HCT116 (cell line): ENCODE measurements around the gene ING3. TPM values are rescaled to one million over a fixed set of nuclear protein-coding genes. Genes with fewer than 3 reads are reported as not detected.

ENCODE experiments used
- ATAC-seq: fragments of 200-7000 bp; cut with Tn5 transposase; 2 replicates; pipeline ENCODE4 v1.9.1; 2020; ENCODE audit warnings: mild to moderate bottlenecking, moderate library complexity
- BruUV-seq: library from RNA; stranded (reverse); fragments of 400-500 nt; replicated peaks from 2 replicates; lab custom pipeline; 2021; lab: Mats Ljungman, UMichigan
- CTCF ChIA-PET: fragments of 300-600 bp; sonication (Branson Sonifier 250); formaldehyde crosslinking; loops from one replicate; lab custom pipeline; 2021; ENCODE audit warnings: antibody characterized with exemption; lab: Charles Lee
- POLR2A ChIA-PET: fragments of 300-600, 350-600 bp; sonication (Branson Sonifier 250); formaldehyde crosslinking; loops from one replicate; lab custom pipeline; 2021; ENCODE audit warnings: antibody characterized with exemption; lab: Charles Lee
- RAD21 ChIA-PET, 2 experiments: fragments of 300-600 bp; sonication (Branson Sonifier 250); formaldehyde crosslinking; loops; one replicate each; lab custom pipeline; 2023; ENCODE audit warnings: low total read pairs in 2 of 2; ENCODE audit not compliant: uncharacterized antibody in 2 of 2, unreplicated experiment in 2 of 2, low non-redundant PET in 1 of 2; lab: Charles Lee
- DNase-seq: peaks from one replicate; pipeline ENCODE4 v3.0.0-alpha.2; 2010; ENCODE audit warnings: low read depth, low spot score
- H2AFZ ChIP-seq: fragments of 200-600 bp; shearing (Covaris generic), sonication (generic); 2 replicates; pipeline ENCODE4 v1.6.1; 2017; ENCODE audit warnings: low read depth, mixed run types, mixed read lengths, antibody characterized with exemption, low read length; ENCODE audit not compliant: poor library complexity, severe bottlenecking
- H3K27ac ChIP-seq: 2 replicates; pipeline ENCODE4 v1.5.1; 2012; ENCODE audit warnings: low read depth, low read length
- H3K27me3 ChIP-seq: fragments of 200-600 bp; sonication (generic); 2 replicates; pipeline ENCODE4 v1.6.1; 2016; ENCODE audit warnings: mixed run types, low read length, mixed read lengths; ENCODE audit not compliant: insufficient read depth
- H3K36me3 ChIP-seq, 2 experiments: fragments of 200-500 bp in 1 of 2; fragments of 200-600 bp in 1 of 2; sonication (Bioruptor generic) in 1 of 2; sonication (generic) in 1 of 2; 2 replicates each; pipeline versions ENCODE4 v1.5.1 to v1.6.1; 2014 to 2016; ENCODE audit warnings: low read length in 2 of 2, inconsistent platforms in 1 of 2, mixed read lengths in 1 of 2, mixed run types in 1 of 2; ENCODE audit not compliant: insufficient read depth in 2 of 2, control insufficient read depth in 1 of 2
- H3K4me1 ChIP-seq, 2 experiments: fragments of 200-600 bp in 1 of 2; sonication (generic) in 1 of 2; 2 replicates each; pipeline versions ENCODE4 v1.5.1 to v1.6.1; 2012 to 2017; ENCODE audit warnings: low read length in 2 of 2, inconsistent platforms in 1 of 2, mild to moderate bottlenecking in 1 of 2, mixed read lengths in 1 of 2, mixed run types in 1 of 2, moderate library complexity in 1 of 2; ENCODE audit not compliant: insufficient read depth in 2 of 2, control insufficient read depth in 1 of 2
- H3K4me2 ChIP-seq: fragments of 200-600 bp; sonication (generic); 2 replicates; pipeline ENCODE4 v1.6.1; 2017; ENCODE audit warnings: mixed run types, low read length, mixed read lengths
- H3K4me3 ChIP-seq, 2 experiments: fragments of 200-600 bp in 1 of 2; sonication (generic) in 1 of 2; replicated peaks in 1 of 2; 2 replicates each; pipeline ENCODE4 v1.5.1; 2011 to 2016; ENCODE audit warnings: low read length in 2 of 2, control low read depth in 1 of 2, low read depth in 1 of 2, mild to moderate bottlenecking in 1 of 2, mixed read lengths in 1 of 2, mixed run types in 1 of 2
- H3K79me2 ChIP-seq: fragments of 200-600 bp; sonication (generic); 2 replicates; pipeline ENCODE4 v1.6.1; 2017; ENCODE audit warnings: mild to moderate bottlenecking, mixed run types, low read length, moderate library complexity, mixed read lengths; ENCODE audit not compliant: insufficient read depth
- H3K9ac ChIP-seq: fragments of 200-600 bp; sonication (generic); 2 replicates; pipeline ENCODE4 v1.6.1; 2016; ENCODE audit warnings: low read length, mixed read lengths
- H3K9me2 ChIP-seq: fragments of 200-600 bp; sonication (generic), shearing (Covaris generic); 2 replicates; pipeline ENCODE4 v1.6.1; 2017; ENCODE audit warnings: mixed run types, mild to moderate bottlenecking, moderate library complexity; ENCODE audit not compliant: insufficient read depth
- H3K9me3 ChIP-seq, 2 experiments: fragments of 200-500 bp in 1 of 2; fragments of 200-600 bp in 1 of 2; sonication (Bioruptor generic) in 1 of 2; sonication (generic) in 1 of 2; 2 replicates each; pipeline ENCODE4 v1.6.1; 2014 to 2017; ENCODE audit warnings: low read length in 2 of 2, mixed read lengths in 2 of 2, inconsistent platforms in 1 of 2, low read depth in 1 of 2, mild to moderate bottlenecking in 1 of 2, mixed run types in 1 of 2, moderate library complexity in 1 of 2; ENCODE audit not compliant: control insufficient read depth in 1 of 2, insufficient read depth in 1 of 2
- H4K20me1 ChIP-seq: fragments of 200-600 bp; sonication (generic), shearing (Covaris generic); 2 replicates; pipeline ENCODE4 v1.6.1; 2017; ENCODE audit warnings: mixed run types, mild to moderate bottlenecking, moderate library complexity; ENCODE audit not compliant: insufficient read depth
- ATF3 ChIP-seq: IDR thresholded peaks from 2 replicates; pipeline ENCODE4 v1.6.1; 2012
- CBX3 ChIP-seq: IDR thresholded peaks from 2 replicates; pipeline ENCODE4 v1.6.1; 2012; ENCODE audit warnings: low read depth
- CEBPB ChIP-seq: IDR thresholded peaks from 2 replicates; pipeline ENCODE4 v1.6.1; 2012; ENCODE audit warnings: low read depth
- EGR1 ChIP-seq: IDR thresholded peaks from 2 replicates; pipeline ENCODE4 v1.6.1; 2012; ENCODE audit warnings: low read depth
- EZH2 ChIP-seq: fragments of 200-600 bp; sonication (generic); IDR thresholded peaks from 2 replicates; pipeline ENCODE4 v1.6.1; 2017; ENCODE audit warnings: antibody characterized with exemption, mixed run types
- FOSL1 ChIP-seq: IDR thresholded peaks from 2 replicates; pipeline ENCODE4 v1.6.1; 2012; ENCODE audit warnings: low read depth
- JUND ChIP-seq: IDR thresholded peaks from 2 replicates; pipeline ENCODE4 v1.6.1; 2012
- POLR2A ChIP-seq: IDR thresholded peaks from 2 replicates; pipeline ENCODE4 v1.7.0; 2011; ENCODE audit warnings: borderline replicate concordance; ENCODE audit not compliant: insufficient read depth, insufficient read length; ENCODE audit errors: extremely low read depth
- RAD21 ChIP-seq: IDR thresholded peaks from 2 replicates; pipeline ENCODE4 v1.6.1; 2012; ENCODE audit warnings: low read depth, mild to moderate bottlenecking
- SP1 ChIP-seq: IDR thresholded peaks from 2 replicates; pipeline ENCODE4 v1.6.1; 2012; ENCODE audit warnings: low read depth
- SRF ChIP-seq: IDR thresholded peaks from 2 replicates; pipeline ENCODE4 v1.6.1; 2012; ENCODE audit warnings: low read depth
- TCF7L2 ChIP-seq: IDR thresholded peaks from 2 replicates; pipeline ENCODE4 v1.7.0; 2011; ENCODE audit warnings: borderline replicate concordance, inconsistent platforms; ENCODE audit not compliant: insufficient read depth, insufficient read length; ENCODE audit errors: extremely low read depth
- ZFX ChIP-seq: fragments of 450-650 bp; IDR thresholded peaks from 2 replicates; pipeline ENCODE4 v1.6.1; 2017
- ZNF274 ChIP-seq: fragments of 200-500 bp; sonication (Bioruptor generic); IDR thresholded peaks from 2 replicates; pipeline ENCODE4 v1.6.1; 2014; ENCODE audit warnings: mild to moderate bottlenecking, low read depth, low read length, inconsistent platforms
- intact Hi-C: fragments of 100-400 bp; cut with micrococcal nuclease; formaldehyde crosslinking; loops from 2 replicates; pipeline ENCODE4 v1.10.0; 2022
- total RNA-seq: library from RNA; stranded (reverse); gene quantifications from one replicate; pipeline ENCODE4 v1.2.1, GENCODE V29; 2021; ENCODE audit not compliant: unreplicated experiment
- TF ChIP-seq, protein P1 (sequence below), 3 experiments: fragments of 200-600 bp in 1 of 3; sonication (generic) in 1 of 3; IDR thresholded peaks in 2 of 3; conservative IDR thresholded peaks in 1 of 3; 2 replicates each; pipeline ENCODE4 v1.5.1; 2012 to 2017; ENCODE audit warnings: low read depth in 2 of 3, low read length in 2 of 3, antibody characterized with exemption in 1 of 3, borderline replicate concordance in 1 of 3, control low read depth in 1 of 3, mild to moderate bottlenecking in 1 of 3, mixed read lengths in 1 of 3, mixed run types in 1 of 3, moderate library complexity in 1 of 3; ENCODE audit not compliant: insufficient read depth in 1 of 3
- TF ChIP-seq, protein P2 (sequence below): IDR thresholded peaks from 2 replicates; pipeline ENCODE4 v1.6.1; 2012; ENCODE audit warnings: low read depth

Gene ING3
- total RNA-seq, 1 experiment from 2014 or later: 16.2 TPM

- DNase-seq: no peak
- Histone ChIP-seq H2AFZ (no peak overlapping the region), H3K27ac (no peak overlapping the region), H3K4me3 (no peak overlapping the region), H3K4me2 (no peak overlapping the region), H3K4me1 (no peaks in the 10 kb centered on the region), H4K20me1 (no peaks in the 10 kb centered on the region), H3K79me2 (no peaks in the 10 kb centered on the region), H3K27me3 (no peaks in the 10 kb centered on the region), H3K9me2 (no peaks in the 10 kb centered on the region), H3K36me3 (no peaks in the 10 kb centered on the region), H3K9me3 (no peaks in the 10 kb centered on the region), H3K9ac (no peak overlapping the region)
- ChIA-PET CTCF (no interaction called here), POLR2A (no interaction called here), RAD21 (no interaction called here)
- ATAC-seq: no peak
- intact Hi-C loops: no loop called here
- no TSS peak for BruUV-seq
- TF ChIP-seq CEBPB (no peak), EGR1 (no peak), ZNF274 (no peak), RAD21 (no peak), FOSL1 (no peak), SP1 (no peak), EZH2 (no peak), ZFX (no peak), SRF (no peak), JUND (no peak), TCF7L2 (no peak), CBX3 (no peak), ATF3 (no peak), POLR2A (no peak)
- TF ChIP-seq, protein P1, sequence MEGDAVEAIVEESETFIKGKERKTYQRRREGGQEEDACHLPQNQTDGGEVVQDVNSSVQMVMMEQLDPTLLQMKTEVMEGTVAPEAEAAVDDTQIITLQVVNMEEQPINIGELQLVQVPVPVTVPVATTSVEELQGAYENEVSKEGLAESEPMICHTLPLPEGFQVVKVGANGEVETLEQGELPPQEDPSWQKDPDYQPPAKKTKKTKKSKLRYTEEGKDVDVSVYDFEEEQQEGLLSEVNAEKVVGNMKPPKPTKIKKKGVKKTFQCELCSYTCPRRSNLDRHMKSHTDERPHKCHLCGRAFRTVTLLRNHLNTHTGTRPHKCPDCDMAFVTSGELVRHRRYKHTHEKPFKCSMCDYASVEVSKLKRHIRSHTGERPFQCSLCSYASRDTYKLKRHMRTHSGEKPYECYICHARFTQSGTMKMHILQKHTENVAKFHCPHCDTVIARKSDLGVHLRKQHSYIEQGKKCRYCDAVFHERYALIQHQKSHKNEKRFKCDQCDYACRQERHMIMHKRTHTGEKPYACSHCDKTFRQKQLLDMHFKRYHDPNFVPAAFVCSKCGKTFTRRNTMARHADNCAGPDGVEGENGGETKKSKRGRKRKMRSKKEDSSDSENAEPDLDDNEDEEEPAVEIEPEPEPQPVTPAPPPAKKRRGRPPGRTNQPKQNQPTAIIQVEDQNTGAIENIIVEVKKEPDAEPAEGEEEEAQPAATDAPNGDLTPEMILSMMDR (IDR thresholded peaks at IDR 0.05 in 2 of 3, conservative IDR thresholded peaks at IDR 0.05 in 1 of 3; ENCODE audit: borderline replicate concordance in 1 of 3, insufficient read depth in 1 of 3, low read depth in 2 of 3, low read length in 2 of 3): no peak
- TF ChIP-seq, protein P2, sequence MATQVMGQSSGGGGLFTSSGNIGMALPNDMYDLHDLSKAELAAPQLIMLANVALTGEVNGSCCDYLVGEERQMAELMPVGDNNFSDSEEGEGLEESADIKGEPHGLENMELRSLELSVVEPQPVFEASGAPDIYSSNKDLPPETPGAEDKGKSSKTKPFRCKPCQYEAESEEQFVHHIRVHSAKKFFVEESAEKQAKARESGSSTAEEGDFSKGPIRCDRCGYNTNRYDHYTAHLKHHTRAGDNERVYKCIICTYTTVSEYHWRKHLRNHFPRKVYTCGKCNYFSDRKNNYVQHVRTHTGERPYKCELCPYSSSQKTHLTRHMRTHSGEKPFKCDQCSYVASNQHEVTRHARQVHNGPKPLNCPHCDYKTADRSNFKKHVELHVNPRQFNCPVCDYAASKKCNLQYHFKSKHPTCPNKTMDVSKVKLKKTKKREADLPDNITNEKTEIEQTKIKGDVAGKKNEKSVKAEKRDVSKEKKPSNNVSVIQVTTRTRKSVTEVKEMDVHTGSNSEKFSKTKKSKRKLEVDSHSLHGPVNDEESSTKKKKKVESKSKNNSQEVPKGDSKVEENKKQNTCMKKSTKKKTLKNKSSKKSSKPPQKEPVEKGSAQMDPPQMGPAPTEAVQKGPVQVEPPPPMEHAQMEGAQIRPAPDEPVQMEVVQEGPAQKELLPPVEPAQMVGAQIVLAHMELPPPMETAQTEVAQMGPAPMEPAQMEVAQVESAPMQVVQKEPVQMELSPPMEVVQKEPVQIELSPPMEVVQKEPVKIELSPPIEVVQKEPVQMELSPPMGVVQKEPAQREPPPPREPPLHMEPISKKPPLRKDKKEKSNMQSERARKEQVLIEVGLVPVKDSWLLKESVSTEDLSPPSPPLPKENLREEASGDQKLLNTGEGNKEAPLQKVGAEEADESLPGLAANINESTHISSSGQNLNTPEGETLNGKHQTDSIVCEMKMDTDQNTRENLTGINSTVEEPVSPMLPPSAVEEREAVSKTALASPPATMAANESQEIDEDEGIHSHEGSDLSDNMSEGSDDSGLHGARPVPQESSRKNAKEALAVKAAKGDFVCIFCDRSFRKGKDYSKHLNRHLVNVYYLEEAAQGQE: no peak
Observed at GRCh38 chr7:120916538-120916937, 34.0 kb upstream of the ING3 start.
